Activated B cell treated with CpG ODN at 0.5 μM for 24 hours (primary cell): ENCODE results near the gene KCNH2. TPM values are rescaled to one million over a fixed set of nuclear protein-coding genes. Genes with fewer than 3 reads are reported as not detected.

Experiments used
- ATAC-seq: fragments of 200-7000 bp; cut with Tn5 transposase; one replicate; pipeline ENCODE4 v1.10.0; 2021; ENCODE audit warnings: low read depth, mild to moderate bottlenecking, moderate library complexity
- CTCF ChIA-PET: fragments of 350-600 bp; sonication (Branson Sonifier 250); formaldehyde crosslinking; loops from one replicate; lab custom pipeline; 2021; ENCODE audit warnings: antibody characterized with exemption; lab: Charles Lee
- POLR2A ChIA-PET: fragments of 350-600 bp; sonication (Branson Sonifier 250); formaldehyde crosslinking; loops from one replicate; lab custom pipeline; 2021; ENCODE audit warnings: antibody characterized with exemption; lab: Charles Lee
- DNase-seq: peaks from one replicate; pipeline ENCODE4 v3.0.0; 2022
- H3K27ac Mint-ChIP-seq: one replicate; pipeline ENCODE4 v1.8.0; 2020; ENCODE audit warnings: mixed read lengths
- H3K27me3 Mint-ChIP-seq: one replicate; pipeline ENCODE4 v1.8.0; 2021; ENCODE audit warnings: mixed read lengths
- H3K36me3 Mint-ChIP-seq: one replicate; pipeline ENCODE4 v1.8.0; 2021; ENCODE audit warnings: low read depth, mixed read lengths
- H3K4me1 Mint-ChIP-seq: one replicate; pipeline ENCODE4 v1.8.0; 2021; ENCODE audit warnings: mixed read lengths
- H3K4me3 Mint-ChIP-seq: one replicate; pipeline ENCODE4 v1.8.0; 2020; ENCODE audit warnings: mild to moderate bottlenecking, mixed read lengths
- H3K9me3 Mint-ChIP-seq: one replicate; pipeline ENCODE4 v1.8.0; 2020; ENCODE audit warnings: mixed read lengths
- CTCF ChIP-seq: fragments of 200-600 bp; IDR thresholded peaks from one replicate; pipeline ENCODE4 v1.8.0; 2022; ENCODE audit warnings: antibody characterized with exemption, mild to moderate bottlenecking
- intact Hi-C: fragments of 100-400 bp; cut with micrococcal nuclease; formaldehyde crosslinking; loops from one replicate; pipeline ENCODE4 v1.15.1; 2024
- total RNA-seq: library from RNA; stranded (reverse); gene quantifications from 2 replicates; pipeline ENCODE4 v1.2.3, GENCODE V29; 2022

Gene KCNH2
- total RNA-seq, 1 donor from 2014 or later = 0.29 TPM

GRCh38 chr7:150944066-150945042, 33.8 kb downstream of the KCNH2 start:
- intact Hi-C loops = no loop called here
- Mint-ChIP-seq H3K4me1 (no peaks in the 10 kb centered on the region), H3K4me3 (no peak overlapping the region), H3K27me3 (peaks cover 13% of the 10 kb centered on the region), H3K36me3 (no peaks in the 10 kb centered on the region), H3K27ac (no peak overlapping the region), H3K9me3 (no peaks in the 10 kb centered on the region)
- CTCF ChIA-PET = no interaction called here
- DNase-seq = no peak
- no peak for ATAC-seq
- POLR2A ChIA-PET = no interaction called here
- no peak for TF ChIP-seq CTCF

DNA sequence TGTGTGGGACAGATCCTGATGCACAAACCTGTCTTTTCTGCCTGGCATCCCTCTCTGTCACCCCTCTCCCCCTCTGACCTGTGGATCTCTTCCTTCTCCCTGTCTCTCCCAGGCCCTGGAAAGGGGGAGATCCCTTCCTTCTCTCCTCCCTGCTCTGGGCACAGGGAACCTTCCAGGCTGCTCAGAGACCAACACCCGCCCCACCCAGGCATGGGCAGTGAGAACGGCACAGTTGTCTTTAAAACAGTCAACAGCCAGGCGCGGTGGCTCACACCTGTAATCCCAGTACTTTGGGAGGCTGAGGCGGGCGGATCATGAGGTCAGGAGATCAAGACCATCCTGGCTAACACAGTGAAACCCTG, 34.7 kb downstream of the KCNH2 start:
- ATAC-seq (no peak), DNase-seq (no peak)
- ChIA-PET CTCF (no interaction called here), POLR2A (no interaction called here)
- Mint-ChIP-seq H3K27me3 (peaks cover 15% of the 10 kb centered on the region), H3K4me1 (no peaks in the 10 kb centered on the region), H3K4me3 (no peak overlapping the region), H3K27ac (no peak overlapping the region), H3K9me3 (no peaks in the 10 kb centered on the region), H3K36me3 (no peaks in the 10 kb centered on the region)
- TF ChIP-seq CTCF = no peak
- intact Hi-C loops = no loop called here

- Mint-ChIP-seq H3K4me3 (no peak overlapping the region), H3K27ac (no peak overlapping the region), H3K27me3 (peaks cover 17% of the 10 kb centered on the region), H3K4me1 (peaks cover under 1% of the 10 kb centered on the region), H3K36me3 (no peaks in the 10 kb centered on the region), H3K9me3 (no peaks in the 10 kb centered on the region)
- no peak for TF ChIP-seq CTCF
- intact Hi-C loops = no loop called here
- ChIA-PET POLR2A (no interaction called here), CTCF (no interaction called here)
- no peak for ATAC-seq
- no peak for DNase-seq
Observed at GRCh38 chr7:150942591-150943452, 35.3 kb downstream of the KCNH2 start.

- Mint-ChIP-seq H3K36me3 (no peaks in the 10 kb centered on the region), H3K4me1 (peaks cover 5% of the 10 kb centered on the region), H3K27ac (no peak overlapping the region), H3K9me3 (no peaks in the 10 kb centered on the region), H3K27me3 (peaks cover 17% of the 10 kb centered on the region), H3K4me3 (no peak overlapping the region)
- ATAC-seq (no peak), DNase-seq (no peak)
- intact Hi-C loops = no loop called here
- ChIA-PET POLR2A (no interaction called here), CTCF (no interaction called here)
- no peak for TF ChIP-seq CTCF
Observed at GRCh38 chr7:150942001-150942590, 36.0 kb downstream of the KCNH2 start.
